A673 (cell line): Measurements from ENCODE around the gene ASB18.

Experiments used
- EZH2 ChIP-seq: fragments of 200-600 bp; sonication (generic); IDR thresholded peaks from 2 replicates; pipeline ENCODE4 v1.6.1; 2017; ENCODE audit warnings: borderline replicate concordance, low read depth, mild to moderate bottlenecking, mixed read lengths, antibody characterized with exemption, low read length; ENCODE audit not compliant: poor library complexity, severe bottlenecking
- TF ChIP-seq, protein P1 (sequence below): fragments of 300-800, 200-600 bp; sonication (generic); conservative IDR thresholded peaks from 2 replicates; pipeline ENCODE4 v1.5.1; 2017; ENCODE audit warnings: low read depth, mild to moderate bottlenecking, antibody characterized with exemption, low read length, moderate library complexity, mixed read lengths

DNA sequence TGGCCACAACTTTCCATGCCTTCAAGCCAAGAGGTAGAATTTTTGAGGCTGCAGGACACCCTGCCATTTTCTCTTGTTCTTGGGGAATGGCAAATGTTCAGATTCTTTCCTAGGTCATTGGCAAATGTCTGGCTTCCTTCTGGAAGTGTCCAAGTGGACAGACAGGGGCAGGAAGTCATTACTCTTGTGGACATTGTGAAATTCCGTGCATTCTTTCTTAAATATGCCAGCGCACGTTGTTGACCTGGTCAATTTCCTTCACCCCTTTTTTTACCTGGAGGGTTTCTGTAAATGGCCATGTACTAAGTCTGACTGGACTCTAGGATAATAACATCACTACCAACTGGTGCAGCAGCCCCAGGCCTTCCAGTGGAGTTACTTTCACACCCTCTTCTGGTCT lies 13.9 kb downstream of the ASB18 start:
- TF ChIP-seq EZH2: no peak
- TF ChIP-seq, protein P1, sequence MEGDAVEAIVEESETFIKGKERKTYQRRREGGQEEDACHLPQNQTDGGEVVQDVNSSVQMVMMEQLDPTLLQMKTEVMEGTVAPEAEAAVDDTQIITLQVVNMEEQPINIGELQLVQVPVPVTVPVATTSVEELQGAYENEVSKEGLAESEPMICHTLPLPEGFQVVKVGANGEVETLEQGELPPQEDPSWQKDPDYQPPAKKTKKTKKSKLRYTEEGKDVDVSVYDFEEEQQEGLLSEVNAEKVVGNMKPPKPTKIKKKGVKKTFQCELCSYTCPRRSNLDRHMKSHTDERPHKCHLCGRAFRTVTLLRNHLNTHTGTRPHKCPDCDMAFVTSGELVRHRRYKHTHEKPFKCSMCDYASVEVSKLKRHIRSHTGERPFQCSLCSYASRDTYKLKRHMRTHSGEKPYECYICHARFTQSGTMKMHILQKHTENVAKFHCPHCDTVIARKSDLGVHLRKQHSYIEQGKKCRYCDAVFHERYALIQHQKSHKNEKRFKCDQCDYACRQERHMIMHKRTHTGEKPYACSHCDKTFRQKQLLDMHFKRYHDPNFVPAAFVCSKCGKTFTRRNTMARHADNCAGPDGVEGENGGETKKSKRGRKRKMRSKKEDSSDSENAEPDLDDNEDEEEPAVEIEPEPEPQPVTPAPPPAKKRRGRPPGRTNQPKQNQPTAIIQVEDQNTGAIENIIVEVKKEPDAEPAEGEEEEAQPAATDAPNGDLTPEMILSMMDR: no peak
